OCI-LY7 (cell line): ENCODE data around the gene USP53.

Source experiments
- CTCF ChIP-seq: fragments of 200-600 bp; sonication (generic); conservative IDR thresholded peaks from 2 replicates; pipeline ENCODE4 v1.5.1; 2014; ENCODE audit warnings: mild to moderate bottlenecking, antibody characterized with exemption, low read length, moderate library complexity, mixed read lengths
- EZH2phosphoT487 ChIP-seq: fragments of 200-600 bp; sonication (generic); IDR thresholded peaks from 2 replicates; pipeline ENCODE4 v1.6.1; 2018; ENCODE audit warnings: low read depth, borderline replicate concordance, mild to moderate bottlenecking, mixed run types, antibody characterized with exemption, low read length, moderate library complexity, mixed read lengths

DNA sequence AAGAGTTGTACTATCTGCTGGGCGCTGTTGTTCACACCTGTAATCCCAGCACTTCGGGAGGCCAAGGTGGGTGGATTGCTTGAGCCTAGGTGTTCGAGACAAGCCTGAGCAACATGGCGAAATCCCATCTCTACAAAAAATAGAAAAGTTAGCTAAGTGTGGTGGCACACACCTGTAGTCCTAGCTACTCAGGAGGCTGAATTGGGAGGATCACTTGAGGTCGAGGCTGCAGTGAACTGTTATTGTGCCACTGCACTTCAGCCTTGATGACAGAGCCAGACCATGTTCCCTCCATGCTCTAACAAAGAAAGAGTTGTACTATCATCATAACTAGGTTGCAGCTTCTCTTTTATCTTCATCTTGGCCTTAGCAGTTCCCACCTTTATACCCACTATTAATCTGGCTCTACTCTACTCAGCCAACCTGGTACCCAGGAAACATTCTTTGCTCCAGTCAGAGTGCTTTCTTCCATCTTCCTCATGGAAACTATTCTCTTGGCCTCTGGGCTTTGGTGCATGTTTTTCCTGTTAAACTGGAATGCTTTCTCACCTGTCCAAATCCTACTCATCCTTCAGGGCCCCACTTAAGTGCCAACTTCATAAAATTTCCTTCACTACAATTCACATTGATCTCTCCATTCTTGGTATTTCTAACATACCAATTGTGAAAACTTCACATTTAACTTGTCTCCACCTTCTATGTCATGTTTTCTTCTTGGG, 91.2 kb downstream of the USP53 start:
- no peak for TF ChIP-seq CTCF
- no peak for TF ChIP-seq EZH2phosphoT487
